HEK293T (cell line): Measurements from ENCODE around the gene ATP8B3.

Source experiments
- CTCF ChIA-PET: fragments of 350-600 bp; formaldehyde crosslinking; extraction: SDS; loops from one replicate; lab custom pipeline; 2021; ENCODE audit warnings: antibody characterized with exemption, inconsistent platforms; lab: Yijun Ruan, JAX
- POLR2A ChIA-PET: fragments of 350-600 bp; formaldehyde crosslinking; extraction: SDS; loops from one replicate; lab custom pipeline; 2020; ENCODE audit warnings: antibody characterized with exemption, inconsistent platforms; lab: Yijun Ruan, JAX
- DNase-seq: peaks from one replicate; pipeline ENCODE4 v3.0.0; 2012; ENCODE audit warnings: mixed read lengths; ENCODE audit errors: extremely low spot score
- ARNT ChIP-seq: fragments of 450-650 bp; IDR thresholded peaks from 2 replicates; pipeline ENCODE4 v1.6.1; 2017; ENCODE audit warnings: mild to moderate bottlenecking
- BHLHE40 ChIP-seq: fragments of 450-650 bp; IDR thresholded peaks from 2 replicates; pipeline ENCODE4 v1.6.1; 2016; ENCODE audit warnings: mild to moderate bottlenecking, moderate library complexity, borderline replicate concordance
- CTBP1 ChIP-seq: fragments of 450-650 bp; IDR thresholded peaks from 2 replicates; pipeline ENCODE4 v1.6.1; 2016; ENCODE audit warnings: borderline replicate concordance
- ELF4 ChIP-seq: fragments of 450-650 bp; IDR thresholded peaks from 2 replicates; pipeline ENCODE4 v1.6.1; 2017; ENCODE audit warnings: antibody characterized with exemption
- FOXA1 ChIP-seq: fragments of 450-650 bp; IDR thresholded peaks from 2 replicates; pipeline ENCODE4 v1.6.1; 2016; ENCODE audit warnings: mild to moderate bottlenecking
- FOXK2 ChIP-seq: fragments of 450-650 bp; IDR thresholded peaks from 2 replicates; pipeline ENCODE4 v1.6.1; 2016; ENCODE audit warnings: mild to moderate bottlenecking
- FOXM1 ChIP-seq: fragments of 450-650 bp; IDR thresholded peaks from 2 replicates; pipeline ENCODE4 v1.6.1; 2017; ENCODE audit warnings: mild to moderate bottlenecking, borderline replicate concordance
- HDGF ChIP-seq: fragments of 450-650 bp; IDR thresholded peaks from 2 replicates; pipeline ENCODE4 v1.6.1; 2017; ENCODE audit warnings: antibody characterized with exemption, borderline replicate concordance
- L3MBTL2 ChIP-seq: fragments of 450-650 bp; conservative IDR thresholded peaks from 2 replicates; pipeline ENCODE4 v1.6.1; 2016; ENCODE audit warnings: mild to moderate bottlenecking
- LEF1 ChIP-seq: fragments of 450-650 bp; IDR thresholded peaks from 2 replicates; pipeline ENCODE4 v1.6.1; 2017; ENCODE audit warnings: mild to moderate bottlenecking, borderline replicate concordance
- NFRKB ChIP-seq: fragments of 450-650 bp; IDR thresholded peaks from 2 replicates; pipeline ENCODE4 v1.6.1; 2016; ENCODE audit warnings: mild to moderate bottlenecking, moderate library complexity
- PKNOX1 ChIP-seq: fragments of 450-650 bp; IDR thresholded peaks from 2 replicates; pipeline ENCODE4 v1.6.1; 2016
- SP1 ChIP-seq: fragments of 450-650 bp; IDR thresholded peaks from 2 replicates; pipeline ENCODE4 v1.6.1; 2017
- SUZ12 ChIP-seq: fragments of 450-650 bp; IDR thresholded peaks from 2 replicates; pipeline ENCODE4 v1.6.1; 2016; ENCODE audit warnings: mild to moderate bottlenecking
- TARDBP ChIP-seq: fragments of 450-650 bp; IDR thresholded peaks from 2 replicates; pipeline ENCODE4 v1.6.1; 2016
- ZNF384 ChIP-seq: fragments of 450-650 bp; IDR thresholded peaks from 2 replicates; pipeline ENCODE4 v1.6.1; 2016

Gene ATP8B3

GRCh38 chr19:1826557-1827521 is 14.8 kb upstream of the ATP8B3 start:
- DNase-seq: no peak
- POLR2A ChIA-PET: interaction anchor here (1.0 to 1.1 kb wide), 2 partner anchors 11 to 49 kb away, joined by 4 to 6 read pairs; no protein-coding TSS in a partner anchor
- TF ChIP-seq NFRKB (no peak), LEF1 (no peak), ZNF384 (no peak), CTBP1 (no peak), ARNT (no peak)
- CTCF ChIA-PET: interaction anchor here (0.6 to 2.1 kb wide), 25 partner anchors 8 to 283 kb away, joined by 3 to 32 read pairs (median 5); no protein-coding TSS in a partner anchor

GRCh38 chr19:1825909-1826556 is 14.0 kb upstream of the ATP8B3 start:
- ChIA-PET POLR2A (interaction anchor here (1.0 to 1.4 kb wide), 3 partner anchors 11 to 50 kb away, joined by 4 to 6 read pairs (median 4); no protein-coding TSS in a partner anchor), CTCF (interaction anchor here (0.6 to 2.1 kb wide), 25 partner anchors 9 to 282 kb away, joined by 3 to 32 read pairs (median 5); no protein-coding TSS in a partner anchor)
- peak; percentile 89 for DNase-seq
- TF ChIP-seq BHLHE40 (no peak), ZNF384 (no peak), L3MBTL2 (no peak), FOXK2 (no peak), FOXM1 (no peak), SP1 (no peak), ARNT (no peak), PKNOX1 (no peak), SUZ12 (no peak), HDGF (no peak), TARDBP (no peak)

- POLR2A ChIA-PET: no interaction called here
- DNase-seq: no peak
- TF ChIP-seq FOXM1 (no peak), NFRKB (no peak), FOXK2 (no peak), TARDBP (no peak), ARNT (no peak), LEF1 (no peak), ZNF384 (no peak), FOXA1 (no peak), ELF4 (no peak), BHLHE40 (no peak)
- CTCF ChIA-PET: no interaction called here
Measured at GRCh38 chr19:1824252-1824622, 12.2 kb upstream of the ATP8B3 start.

GRCh38 chr19:1823539-1824251 is 11.6 kb upstream of the ATP8B3 start:
- ChIA-PET POLR2A (no interaction called here), CTCF (interaction anchor here (1.7 kb wide), 1 partner anchor 15 kb away, joined by 4 read pairs; no protein-coding TSS in a partner anchor)
- DNase-seq: no peak

GRCh38 chr19:1823020-1823419 is 10.9 kb upstream of the ATP8B3 start:
- no peak for DNase-seq
- TF ChIP-seq SUZ12 (no peak), TARDBP (no peak), BHLHE40 (no peak), LEF1 (no peak), FOXA1 (no peak), SP1 (no peak), FOXM1 (no peak), L3MBTL2 (no peak), FOXK2 (no peak), HDGF (no peak), ZNF384 (no peak)
- CTCF ChIA-PET: interaction anchor here (1.7 kb wide), 1 partner anchor 16 kb away, joined by 4 read pairs; no protein-coding TSS in a partner anchor
- POLR2A ChIA-PET: no interaction called here

More at GRCh38 chr19:1823539-1824251, 11.6 kb upstream of the ATP8B3 start:
- TF ChIP-seq FOXK2: no peak
- no peak for TF ChIP-seq ARNT
- TF ChIP-seq ELF4: no peak
- no peak for TF ChIP-seq BHLHE40
- TF ChIP-seq SUZ12: no peak
- no peak for TF ChIP-seq FOXA1
- TF ChIP-seq FOXM1: no peak
- TF ChIP-seq ZNF384: no peak
- TF ChIP-seq NFRKB: no peak
- TF ChIP-seq CTBP1: no peak
- TF ChIP-seq HDGF: no peak
- TF ChIP-seq PKNOX1: no peak

- TF ChIP-seq FOXM1 (no peak), SP1 (no peak), SUZ12 (no peak), LEF1 (no peak), NFRKB (no peak), ELF4 (no peak), L3MBTL2 (no peak), ARNT (no peak)
- CTCF ChIA-PET: interaction anchor here (1.7 kb wide), 1 partner anchor 16 kb away, joined by 4 read pairs; no protein-coding TSS in a partner anchor
- DNase-seq: no peak
- POLR2A ChIA-PET: no interaction called here
Measured at GRCh38 chr19:1822210-1822609, 10.1 kb upstream of the ATP8B3 start.
